Fibroblast of skin of right biceps (primary cell): ENCODE measurements around the gene TCF4.

Experiments used
- DNase-seq: peaks from one replicate; pipeline ENCODE4 v3.0.0-alpha.2; 2013

The TCF4 gene

GRCh38 chr18:55466789-55467188 is 121.2 kb downstream of the TCF4 start:
- no peak for DNase-seq

DNA sequence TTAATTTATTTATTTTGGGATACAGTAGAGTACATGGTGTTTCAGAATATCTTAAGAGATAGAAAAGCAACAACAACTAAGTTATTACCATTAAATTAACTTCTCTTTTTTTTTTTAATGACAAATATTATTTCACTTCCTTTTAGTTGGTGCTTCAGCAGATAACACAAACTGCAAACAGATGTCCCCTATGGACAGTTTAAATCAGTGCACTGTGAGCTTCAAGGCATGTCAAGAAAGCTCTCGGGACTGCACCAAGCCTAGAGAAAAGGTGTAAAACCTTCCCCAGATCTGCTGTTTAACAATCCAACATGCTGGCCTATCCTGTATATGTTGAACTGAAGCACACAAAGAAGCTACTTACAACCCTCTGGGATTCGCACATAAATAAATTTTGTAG is 122.7 kb downstream of the TCF4 start:
- DNase-seq: no peak

- no peak for DNase-seq
Measured at GRCh38 chr18:55464581-55464980, 123.4 kb downstream of the TCF4 start.

DNA sequence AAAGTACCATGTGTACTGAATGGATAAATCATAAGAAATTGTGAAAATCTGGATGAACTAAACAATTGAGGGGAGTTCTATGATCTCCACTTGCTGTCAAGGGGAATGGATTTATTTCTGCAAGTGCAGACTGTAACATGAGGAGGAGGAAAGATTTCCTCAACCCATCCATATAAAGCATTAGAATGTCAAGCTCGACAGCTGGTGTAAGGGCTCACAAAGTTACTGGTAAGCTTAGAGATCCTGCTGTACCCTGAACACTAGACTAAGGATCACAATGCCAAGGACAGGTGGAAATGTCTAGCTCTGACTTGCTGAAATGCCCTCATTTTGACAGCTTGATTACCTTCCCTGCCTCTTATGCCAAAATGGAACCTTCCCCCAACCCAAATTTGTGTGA is 125.3 kb downstream of the TCF4 start:
- no peak for DNase-seq

- DNase-seq: no peak
Measured at GRCh38 chr18:55461848-55462247, 126.1 kb downstream of the TCF4 start.

- DNase-seq: no peak
Measured at GRCh38 chr18:55458456-55459203, 129.4 kb downstream of the TCF4 start.

DNA sequence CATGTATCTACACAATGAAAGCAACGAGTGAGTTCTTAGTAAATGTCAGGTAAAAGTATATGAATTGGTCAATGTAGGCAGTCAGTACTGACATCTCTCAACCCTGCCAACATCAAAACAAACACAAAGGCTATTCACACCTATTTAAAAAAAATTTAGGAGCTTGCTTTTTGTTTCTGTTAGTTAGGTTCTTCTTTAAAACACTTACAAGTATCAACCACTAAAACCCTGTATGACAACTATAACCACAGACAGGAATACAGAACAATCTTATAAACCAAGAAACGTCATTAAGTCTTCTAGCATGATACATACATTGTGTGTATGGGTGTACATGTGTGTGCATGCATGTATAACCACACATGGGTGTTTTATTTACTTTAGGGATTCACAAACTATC is 131.0 kb downstream of the TCF4 start:
- DNase-seq: no peak

GRCh38 chr18:55455938-55456337 is 132.1 kb downstream of the TCF4 start:
- DNase-seq: no peak

DNA sequence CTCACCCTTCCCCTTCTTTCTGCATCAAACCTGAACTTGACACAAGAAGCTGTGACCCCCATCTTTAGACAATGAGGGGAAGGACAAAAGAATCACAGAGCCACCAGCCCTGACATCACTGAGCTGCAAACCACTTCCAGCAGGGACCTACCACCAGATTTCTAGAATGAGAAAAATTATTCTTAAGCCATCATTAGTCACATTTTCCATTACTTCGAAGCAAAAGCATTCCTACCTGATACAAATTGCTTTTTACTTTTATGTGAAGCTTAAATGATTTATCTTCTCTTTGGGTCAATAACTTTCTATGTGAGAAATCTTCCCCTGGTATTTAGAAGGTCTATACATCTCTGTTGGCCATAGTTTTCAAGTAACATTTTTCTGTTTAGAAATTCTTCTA is 134.8 kb downstream of the TCF4 start:
- no peak for DNase-seq

DNA sequence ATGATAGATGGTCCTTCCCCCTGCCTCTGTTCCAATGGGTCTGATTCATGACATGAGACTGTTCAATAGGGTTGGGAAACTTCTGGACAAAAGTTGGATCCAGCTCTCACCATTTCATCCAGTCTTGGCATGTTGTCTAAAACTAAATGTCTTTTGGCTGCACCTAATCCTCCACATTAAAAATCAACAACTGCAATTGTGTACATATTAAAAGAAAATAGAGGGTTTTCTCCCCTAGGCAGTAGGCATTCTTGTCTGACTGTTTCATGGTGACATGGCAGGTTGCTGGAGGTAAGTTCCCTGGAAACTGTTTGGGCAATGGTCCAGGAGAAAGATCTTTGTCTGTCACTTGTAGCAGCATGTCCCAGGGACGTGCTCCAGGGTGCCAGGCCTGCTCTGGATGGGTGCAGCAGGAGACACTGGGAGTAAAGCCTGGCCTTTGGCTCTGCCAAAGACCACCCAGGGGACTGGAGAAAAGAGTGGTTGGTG is 135.8 kb downstream of the TCF4 start:
- no peak for DNase-seq

- DNase-seq: no peak
Measured at GRCh38 chr18:55449412-55450140, 138.4 kb downstream of the TCF4 start.

DNA sequence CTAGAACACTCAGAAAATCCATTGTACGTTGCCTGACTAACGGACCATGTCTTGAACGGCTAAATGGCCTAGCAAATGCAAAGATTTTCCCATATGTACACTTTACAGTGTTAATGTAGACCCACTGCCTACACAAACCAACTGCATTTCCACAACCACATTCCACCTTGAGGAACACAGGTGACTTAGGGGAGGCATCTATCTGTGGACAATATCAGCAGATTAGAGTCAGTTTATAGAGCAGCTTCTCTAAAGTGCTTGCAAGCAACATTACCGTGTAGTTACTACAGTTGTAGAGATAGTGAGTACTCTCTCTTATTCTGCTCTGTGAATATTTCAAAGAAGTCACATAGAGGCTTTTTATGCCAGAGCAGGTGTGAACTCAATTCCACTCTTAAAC is 139.6 kb downstream of the TCF4 start:
- no peak for DNase-seq

GRCh38 chr18:55447672-55448018 is 140.3 kb downstream of the TCF4 start:
- DNase-seq: no peak

- no peak for DNase-seq
Measured at GRCh38 chr18:55446996-55447671, 140.9 kb downstream of the TCF4 start.

DNA sequence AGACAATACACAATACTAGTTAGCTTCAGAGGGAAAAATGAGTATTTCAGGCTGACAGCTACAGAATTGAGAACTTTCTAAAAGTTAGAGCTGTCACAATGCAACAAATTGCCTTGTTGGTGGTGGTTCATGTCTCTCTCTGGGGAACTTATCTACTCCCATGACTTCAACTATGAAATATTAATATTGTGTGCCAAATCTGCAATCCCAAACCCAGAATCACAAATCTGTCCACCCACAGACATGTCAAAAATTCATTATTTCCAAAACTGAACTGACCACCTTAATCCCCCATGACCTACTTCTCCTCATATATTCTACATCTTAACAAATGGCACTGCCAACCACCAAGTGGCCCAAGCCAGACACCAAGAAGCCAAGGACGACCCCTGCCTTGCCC is 143.5 kb downstream of the TCF4 start:
- peak; percentile 47 for DNase-seq

GRCh38 chr18:55443776-55444175 is 144.2 kb downstream of the TCF4 start:
- DNase-seq: peak; percentile 61

DNA sequence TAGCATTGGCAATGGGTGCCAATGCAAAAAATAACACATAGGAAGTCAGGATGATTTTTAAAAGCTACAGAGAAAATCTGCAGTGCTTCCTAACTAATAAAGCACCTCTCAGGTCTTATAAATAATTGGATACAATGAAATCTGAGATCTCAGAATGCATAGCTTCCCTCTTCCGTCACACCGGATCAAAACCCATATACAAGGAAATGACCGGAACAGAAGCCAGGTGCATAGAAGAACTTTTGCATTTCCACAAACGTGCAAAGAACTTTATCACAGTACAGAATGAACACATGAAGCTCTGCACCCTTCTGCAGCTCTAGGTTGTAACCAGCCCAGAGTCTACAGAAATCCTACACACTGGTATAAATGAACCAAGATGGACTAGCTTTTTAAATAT is 145.4 kb downstream of the TCF4 start:
- DNase-seq: no peak

DNA sequence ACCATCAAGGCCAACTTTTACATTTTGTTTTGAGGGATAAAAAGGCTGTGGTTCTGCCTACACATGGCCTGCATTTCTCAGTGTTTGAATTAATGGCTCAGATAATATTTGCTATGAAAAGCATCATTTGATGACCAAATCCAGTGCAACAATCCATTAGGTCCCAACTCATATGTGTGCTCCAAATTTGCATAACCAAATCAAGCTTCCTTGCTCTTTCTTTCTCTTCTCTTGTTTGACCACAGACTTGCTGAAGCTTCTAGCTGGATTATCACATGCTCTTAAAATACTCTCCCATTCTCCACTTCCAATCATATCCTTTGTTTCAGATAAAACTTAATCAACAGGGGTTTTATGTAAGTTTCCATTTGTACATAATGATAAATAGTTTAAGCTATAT is 147.0 kb downstream of the TCF4 start:
- DNase-seq: no peak

GRCh38 chr18:55439056-55439455 is 148.9 kb downstream of the TCF4 start:
- DNase-seq: no peak

DNA sequence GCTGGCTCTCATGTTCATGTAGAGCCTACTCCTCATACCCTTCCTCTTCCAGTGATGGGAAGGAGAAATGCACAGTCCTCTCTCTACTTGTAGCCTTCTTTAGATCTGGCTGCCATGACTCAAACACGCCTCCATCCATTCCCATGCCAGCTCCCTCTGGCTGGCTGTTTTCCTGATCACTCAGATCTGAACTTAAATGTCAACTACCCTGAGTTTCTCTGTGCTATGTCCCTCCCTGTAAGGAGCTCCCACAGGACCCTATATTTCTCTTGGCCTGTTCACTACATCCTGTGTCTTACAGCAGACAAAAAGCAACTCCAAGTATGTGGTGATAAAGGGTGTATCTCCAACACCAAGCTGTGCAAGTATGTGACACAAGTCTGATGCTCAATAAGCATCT is 152.4 kb downstream of the TCF4 start:
- no peak for DNase-seq

DNA sequence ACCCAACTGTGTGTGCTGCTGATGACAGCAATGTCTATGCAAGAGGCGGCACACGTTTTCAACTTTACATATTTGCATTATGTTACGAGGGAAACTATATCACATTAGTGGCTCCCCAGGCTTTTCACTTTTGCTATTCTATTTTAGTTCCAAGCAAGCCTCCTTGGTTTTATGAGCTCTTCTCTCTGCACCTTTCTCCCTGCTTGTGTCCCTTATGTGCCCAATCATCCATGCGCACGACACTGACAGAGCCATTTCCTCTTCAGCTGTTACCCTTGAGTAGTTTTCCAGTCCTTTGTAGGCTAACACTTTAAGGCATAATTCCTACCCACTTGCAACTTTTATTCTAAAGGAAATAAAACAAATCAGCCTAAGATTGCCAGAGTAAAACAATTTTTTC is 154.3 kb downstream of the TCF4 start:
- no peak for DNase-seq

GRCh38 chr18:55433140-55433539 is 154.9 kb downstream of the TCF4 start:
- no peak for DNase-seq

GRCh38 chr18:55432307-55433040 is 155.5 kb downstream of the TCF4 start:
- DNase-seq: no peak
